ENCODE data around the gene SMNDC1. TPM values are rescaled to one million over a fixed set of nuclear protein-coding genes. Genes with fewer than 3 reads are reported as not detected.
"Not testable (repeated sequence)": the region's sequence is repeated elsewhere in the genome, so short reads cannot be mapped to it uniquely, and the experiment has no call there.

Gene SMNDC1
- total and polyA plus RNA-seq, 10 of the 15 experiments (the other 5 are each of a cell fraction or from before 2014, with no cell fraction given) = 4.6 to 37.2 (median 18.1) TPM

DNA sequence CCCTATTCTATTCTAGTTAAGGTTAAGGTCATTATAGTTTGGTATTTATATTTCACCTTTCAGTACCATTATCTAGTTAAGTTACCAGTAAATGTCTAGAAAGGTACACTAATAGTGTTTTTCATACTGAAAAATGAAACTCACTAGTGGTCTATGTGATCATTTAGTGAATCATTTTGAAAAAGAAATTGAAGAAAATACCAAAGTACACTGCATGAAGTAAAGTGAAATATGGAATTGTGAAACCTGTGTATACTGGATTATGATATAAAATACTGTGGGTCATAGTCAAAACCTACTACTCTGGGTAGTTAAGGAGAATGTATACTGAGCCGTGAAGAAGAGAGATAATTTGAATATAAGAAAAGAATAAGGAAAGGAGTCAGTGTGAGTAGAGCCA, 53.3 kb downstream of the SMNDC1 start:
- CTCF ChIA-PET = interaction anchor here (0.8 kb wide), 1 partner anchor 10 kb away, joined by 3 read pairs; no protein-coding TSS in a partner anchor
- intact Hi-C loops (cut with micrococcal nuclease; ENCODE audit: unreplicated experiment) = loop anchor here (1.0 kb wide), 1 partner anchor 22 kb away; no protein-coding TSS in a partner anchor
- peak; percentile 88 for ATAC-seq
- peak; percentile 52 for TF ChIP-seq SKIL (IDR thresholded peaks at IDR 0.05; ENCODE audit: low read depth, poor library complexity, severe bottlenecking)
- TF ChIP-seq RUNX3 (IDR thresholded peaks at IDR 0.05; ENCODE audit: low read length) = peak; percentile 96
- peak; percentile 97 for TF ChIP-seq MTA2 (IDR thresholded peaks at IDR 0.05; ENCODE audit: low read depth)
- peak; percentile 72; the same call in 1 of the 2 replicates for TF ChIP-seq GABPA (IDR thresholded peaks at IDR 0.05; ENCODE audit: low read depth)
- TF ChIP-seq ZNF217 (IDR thresholded peaks at IDR 0.05) = peak; percentile 93
- peak; percentile 76 for TF ChIP-seq MEF2B (IDR thresholded peaks at IDR 0.05; ENCODE audit: partially characterized antibody, poor library complexity, severe bottlenecking)
- TF ChIP-seq RCOR1 (conservative IDR thresholded peaks at IDR 0.05; ENCODE audit: low read depth, low read length) = 0 out of 2 replicates have a peak, but pooled peaks have one; percentile 49
- TF ChIP-seq TBL1XR1 (IDR thresholded peaks at IDR 0.05; ENCODE audit: low read depth, low read length) = peak; percentile 85
- TF ChIP-seq IKZF1 (conservative IDR thresholded peaks at IDR 0.05) = peak; percentile 69
- TF ChIP-seq, protein P1, sequence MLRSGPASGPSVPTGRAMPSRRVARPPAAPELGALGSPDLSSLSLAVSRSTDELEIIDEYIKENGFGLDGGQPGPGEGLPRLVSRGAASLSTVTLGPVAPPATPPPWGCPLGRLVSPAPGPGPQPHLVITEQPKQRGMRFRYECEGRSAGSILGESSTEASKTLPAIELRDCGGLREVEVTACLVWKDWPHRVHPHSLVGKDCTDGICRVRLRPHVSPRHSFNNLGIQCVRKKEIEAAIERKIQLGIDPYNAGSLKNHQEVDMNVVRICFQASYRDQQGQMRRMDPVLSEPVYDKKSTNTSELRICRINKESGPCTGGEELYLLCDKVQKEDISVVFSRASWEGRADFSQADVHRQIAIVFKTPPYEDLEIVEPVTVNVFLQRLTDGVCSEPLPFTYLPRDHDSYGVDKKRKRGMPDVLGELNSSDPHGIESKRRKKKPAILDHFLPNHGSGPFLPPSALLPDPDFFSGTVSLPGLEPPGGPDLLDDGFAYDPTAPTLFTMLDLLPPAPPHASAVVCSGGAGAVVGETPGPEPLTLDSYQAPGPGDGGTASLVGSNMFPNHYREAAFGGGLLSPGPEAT (IDR thresholded peaks at IDR 0.05; ENCODE audit: low read depth) = peak; percentile 75
- peak; percentile 65; the same call in 1 of the 2 replicates for TF ChIP-seq BMI1 (IDR thresholded peaks at IDR 0.05; ENCODE audit: borderline replicate concordance)
- TF ChIP-seq BHLHE40 (IDR thresholded peaks at IDR 0.05; ENCODE audit: borderline replicate concordance in 1 of 2, low read depth in 2 of 2, low read length in 1 of 2) = peak; percentile 14 to 63; a peak in 2 of 4 replicates
- TF ChIP-seq NFIC (IDR thresholded peaks at IDR 0.05; ENCODE audit: low read depth, low read length) = peak; percentile 99
- TF ChIP-seq PML (IDR thresholded peaks at IDR 0.05; ENCODE audit: low read length) = 0 out of 2 replicates have a peak, but pooled peaks have one; percentile 38
- TF ChIP-seq FOXM1 (IDR thresholded peaks at IDR 0.05; ENCODE audit: low read depth, low read length) = peak; percentile 85; the same call in 1 of the 2 replicates
- peak; percentile 66; the same call in 1 of the 2 replicates for TF ChIP-seq CREM (IDR thresholded peaks at IDR 0.05; ENCODE audit: low read depth)
- TF ChIP-seq NR2F1 (conservative IDR thresholded peaks at IDR 0.05) = peak; percentile 97
- TF ChIP-seq GATAD2B (conservative IDR thresholded peaks at IDR 0.05; ENCODE audit: low read depth) = 0 out of 2 replicates have a peak, but pooled peaks have one; percentile 39
- peak in 1 of 2 experiments; percentile 76; a peak in 1 of 4 replicates for TF ChIP-seq CEBPB (IDR thresholded peaks at IDR 0.05; ENCODE audit: borderline replicate concordance in 1 of 2, low read depth in 2 of 2, low read length in 2 of 2)
- TF ChIP-seq EP300 (IDR thresholded peaks at IDR 0.05; ENCODE audit: borderline replicate concordance in 1 of 2, control insufficient read depth in 1 of 2, low read depth in 2 of 2, low read length in 2 of 2) = peak; percentile 42 to 45; a peak in 2 of 4 replicates
- TF ChIP-seq ZBED1 (IDR thresholded peaks at IDR 0.05; ENCODE audit: borderline replicate concordance) = 0 out of 2 replicates have a peak, but pooled peaks have one; percentile 59
- peak; percentile 89 for TF ChIP-seq MTA3 (IDR thresholded peaks at IDR 0.05; ENCODE audit: borderline replicate concordance, low read length)

More for the DNA sequence above, 53.3 kb downstream of the SMNDC1 start:
- H3K36me3 ChIP-seq (ENCODE audit: control insufficient read depth in 2 of 2, insufficient read depth in 2 of 2, low read length in 1 of 2); H3K27ac ChIP-seq (ENCODE audit: control insufficient read depth, insufficient read depth); H4K20me1 ChIP-seq (ENCODE audit: control insufficient read depth, insufficient read depth); H3K79me2 ChIP-seq (ENCODE audit: control insufficient read depth, insufficient read depth, low read length); H3K9ac ChIP-seq (ENCODE audit: control insufficient read depth, insufficient read depth, low read length); H3K27me3 ChIP-seq (replicated peaks in 1 of 2; ENCODE audit: control insufficient read depth in 2 of 2, insufficient read depth in 2 of 2, low read length in 1 of 2); H3K9me3 ChIP-seq (replicated peaks; ENCODE audit: control insufficient read depth, insufficient read depth, low read length); BruUV-seq (replicated peaks); H3K4me3 ChIP-seq; DNase-seq (ENCODE audit: low read depth, low spot score); H2AFZ ChIP-seq (ENCODE audit: control insufficient read depth, low read depth, low read length); in situ Hi-C loops (cut with MboI): not testable (repeated sequence)
- RAD21 ChIA-PET (ENCODE audit: unreplicated experiment) = interaction anchor here (0.8 to 1.6 kb wide), 2 partner anchors 22 to 27 kb away, joined by 3 to 4 read pairs; no protein-coding TSS in a partner anchor
- POLR2A ChIA-PET = interaction anchor here (0.7 to 1.4 kb wide), 2 partner anchors 22 to 99 kb away, joined by 4 to 9 read pairs; no protein-coding TSS in a partner anchor
- peak overlapping the region; percentile 38 for H3K4me2 ChIP-seq (ENCODE audit: control insufficient read depth, insufficient read depth)
- SMC1A ChIA-PET (ENCODE audit: uncharacterized antibody, unreplicated experiment) = interaction anchor here (1.3 kb wide), 1 partner anchor 9 kb away, joined by 3 read pairs; no protein-coding TSS in a partner anchor
- peaks cover 19% of the 10 kb centered on the region for H3K4me1 ChIP-seq (ENCODE audit: control insufficient read depth, insufficient read depth, low read length)
- FAIRE-seq = peak; percentile 93
- 0% methylated on average over 1 of the region's 1 CpG for WGBS (ENCODE audit: insufficient coverage, insufficient replicate concordance, low lambda C conversion rate, missing lambda C conversion rate)
